IMR-90 (cell line): Measurements from ENCODE around the gene SOS1. TPM values are rescaled to one million over a fixed set of nuclear protein-coding genes. Genes with fewer than 3 reads are reported as not detected.

ENCODE experiments used
- ATAC-seq: fragments of 200-7000 bp; cut with Tn5 transposase; 2 replicates; pipeline ENCODE4 v1.9.1; 2020; ENCODE audit warnings: low read depth, mild to moderate bottlenecking, moderate library complexity
- BruUV-seq: library from RNA; stranded (reverse); fragments of 400-500 nt; replicated peaks from 2 replicates; lab custom pipeline; 2021; lab: Mats Ljungman, UMichigan
- CTCF ChIA-PET: fragments of 300-600 bp; formaldehyde crosslinking; extraction: SDS; loops from one replicate; lab custom pipeline; 2021; ENCODE audit warnings: antibody characterized with exemption; lab: Yijun Ruan, JAX
- POLR2A ChIA-PET: fragments of 300-600 bp; sonication (Branson Sonifier 250); formaldehyde crosslinking; loops from one replicate; lab custom pipeline; 2022; ENCODE audit warnings: antibody characterized with exemption; ENCODE audit not compliant: unreplicated experiment; lab: Charles Lee
- DNase-seq: peaks from one replicate; pipeline ENCODE4 v3.0.0; 2013
- H2AFZ ChIP-seq: replicated peaks from 2 replicates; pipeline ENCODE3; 2013; ENCODE audit warnings: low read length, mild to moderate bottlenecking; ENCODE audit not compliant: poor library complexity
- H2AK5ac ChIP-seq: 2 replicates; pipeline ENCODE4 v1.6.1; 2013; ENCODE audit warnings: low read depth, low read length, inconsistent platforms
- H2AK9ac ChIP-seq: replicated peaks from 2 replicates; pipeline ENCODE3; 2013; ENCODE audit warnings: mild to moderate bottlenecking, low read depth, low read length, moderate library complexity; ENCODE audit not compliant: poor library complexity
- H2BK120ac ChIP-seq: 2 replicates; pipeline ENCODE4 v1.6.1; 2013; ENCODE audit warnings: low read depth, low read length, inconsistent platforms
- H2BK15ac ChIP-seq: 3 replicates; pipeline ENCODE4 v1.6.1; 2013; ENCODE audit warnings: low read depth, low read length, inconsistent platforms
- H2BK20ac ChIP-seq: 2 replicates; pipeline ENCODE4 v1.6.1; 2013; ENCODE audit warnings: low read depth, mild to moderate bottlenecking, inconsistent platforms, low read length, moderate library complexity
- H2BK5ac ChIP-seq: 2 replicates; pipeline ENCODE4 v1.6.1; 2013; ENCODE audit warnings: mild to moderate bottlenecking, low read depth, low read length, inconsistent platforms; ENCODE audit not compliant: poor library complexity, severe bottlenecking
- H3K14ac ChIP-seq: replicated peaks from 2 replicates; pipeline ENCODE4 v1.6.1; 2013; ENCODE audit warnings: low read depth, low read length, inconsistent platforms
- H3K18ac ChIP-seq: 2 replicates; pipeline ENCODE4 v1.6.1; 2013; ENCODE audit warnings: low read depth, low read length, control low read depth
- H3K23ac ChIP-seq: 2 replicates; pipeline ENCODE4 v1.6.1; 2013; ENCODE audit warnings: low read depth, low read length, inconsistent platforms
- H3K27ac ChIP-seq: 2 replicates; pipeline ENCODE4 v1.5.1; 2013; ENCODE audit warnings: mild to moderate bottlenecking, control low read depth, low read length; ENCODE audit not compliant: insufficient read depth
- H3K27me3 ChIP-seq: 2 replicates; pipeline ENCODE4 v1.6.1; 2013; ENCODE audit warnings: low read length; ENCODE audit not compliant: control insufficient read depth, insufficient read depth
- H3K36me3 ChIP-seq: 2 replicates; pipeline ENCODE4 v1.6.1; 2013; ENCODE audit warnings: low read length, mixed read lengths; ENCODE audit not compliant: control insufficient read depth, insufficient read depth
- H3K4ac ChIP-seq: 2 replicates; pipeline ENCODE4 v1.6.1; 2013; ENCODE audit warnings: low read depth, low read length, inconsistent platforms
- H3K4me1 ChIP-seq: 2 replicates; pipeline ENCODE4 v1.6.1; 2013; ENCODE audit warnings: low read length, mixed read lengths; ENCODE audit not compliant: control insufficient read depth, insufficient read depth
- H3K4me2 ChIP-seq: 2 replicates; pipeline ENCODE4 v1.6.1; 2013; ENCODE audit warnings: low read depth, mild to moderate bottlenecking, control low read depth, low read length, moderate library complexity
- H3K4me3 ChIP-seq: 2 replicates; pipeline ENCODE4 v1.5.1; 2013; ENCODE audit warnings: low read depth, mild to moderate bottlenecking, control low read depth, low read length, moderate library complexity; ENCODE audit not compliant: insufficient read depth
- H3K56ac ChIP-seq: 2 replicates; pipeline ENCODE4 v1.6.1; 2013; ENCODE audit warnings: low read length, inconsistent platforms; ENCODE audit not compliant: insufficient read depth; ENCODE audit errors: extremely low read depth
- H3K79me1 ChIP-seq, 2 experiments: 2 replicates each; pipeline ENCODE4 v1.6.1; 2013; ENCODE audit warnings: low read length in 2 of 2, inconsistent platforms in 1 of 2, low read depth in 1 of 2
- H3K9ac ChIP-seq: 2 replicates; pipeline ENCODE4 v1.6.1; 2013; ENCODE audit warnings: low read depth, low read length, control low read depth
- H3K9me1 ChIP-seq: 2 replicates; pipeline ENCODE4 v1.6.1; 2013; ENCODE audit warnings: low read length, inconsistent platforms; ENCODE audit not compliant: insufficient read depth
- H3K9me3 ChIP-seq: 2 replicates; pipeline ENCODE4 v1.6.1; 2013; ENCODE audit warnings: low read length; ENCODE audit not compliant: control insufficient read depth, insufficient read depth
- H4K20me1 ChIP-seq: 2 replicates; pipeline ENCODE4 v1.6.1; 2013; ENCODE audit warnings: low read length, inconsistent platforms; ENCODE audit not compliant: insufficient read depth
- H4K5ac ChIP-seq: 2 replicates; pipeline ENCODE4 v1.6.1; 2013; ENCODE audit warnings: mild to moderate bottlenecking, low read depth, low read length, control low read depth
- H4K8ac ChIP-seq, 2 experiments: 2 replicates each; pipeline ENCODE4 v1.6.1; 2013; ENCODE audit warnings: low read depth in 2 of 2, low read length in 2 of 2, control low read depth in 1 of 2, inconsistent platforms in 1 of 2
- H4K91ac ChIP-seq: 2 replicates; pipeline ENCODE4 v1.6.1; 2013; ENCODE audit warnings: low read depth, low read length, inconsistent platforms; ENCODE audit not compliant: insufficient read depth
- CHD1 ChIP-seq: IDR thresholded peaks from 2 replicates; pipeline ENCODE4 v1.6.1; 2012; ENCODE audit warnings: low read depth, low read length, improper control_type of control experiment
- MAFK ChIP-seq: IDR thresholded peaks from 2 replicates; pipeline ENCODE4 v1.6.1; 2012; ENCODE audit warnings: low read depth, low read length, improper control_type of control experiment
- NFE2L2 ChIP-seq: fragments of 150-350 bp; IDR thresholded peaks from 2 replicates; pipeline ENCODE4 v1.6.1; 2016; ENCODE audit warnings: low read depth, mild to moderate bottlenecking, low read length
- POLR2A ChIP-seq: IDR thresholded peaks from 2 replicates; pipeline ENCODE4 v1.6.1; 2012; ENCODE audit warnings: mild to moderate bottlenecking, low read depth, low read length
- SMC3 ChIP-seq: fragments of 150-350 bp; IDR thresholded peaks from 2 replicates; pipeline ENCODE4 v1.6.1; 2016; ENCODE audit warnings: low read depth, mild to moderate bottlenecking, antibody characterized with exemption, low read length, moderate library complexity
- dilution Hi-C: fragments of 300-500 bp; cut with HindIII; formaldehyde crosslinking; loops from one replicate; pipeline ENCODE4 v1.14.3; 2018; ENCODE audit warnings: low sequenced_read_pairs; ENCODE audit not compliant: unreplicated experiment
- in situ Hi-C: fragments of 300-500 bp; cut with MboI; formaldehyde crosslinking; loops from 3 replicates; pipeline ENCODE4 v1.14.3; 2019; ENCODE audit warnings: low sequenced_read_pairs, inconsistent platforms, mixed read lengths
- intact Hi-C: fragments of 100-400 bp; cut with micrococcal nuclease; formaldehyde crosslinking; loops from 2 replicates; pipeline ENCODE4 v1.10.0; 2022
- polyA plus RNA-seq, 3 experiments: library from polyadenylated mRNA; depleted of rRNA; stranded (reverse); fragments of >200 nt; gene quantifications; 2 replicates each; pipeline ENCODE4 v1.2.3, GENCODE V29; 2012; ENCODE audit warnings: low replicate concordance in 1 of 3
- total RNA-seq: library from RNA; depleted of rRNA; stranded (reverse); fragments of >200 nt; gene quantifications from 2 replicates; pipeline ENCODE4 v1.2.3, GENCODE V29; 2012

SOS1 gene
- total and polyA plus RNA-seq, 2 of the 4 experiments (the other 2 are of a cell fraction) = 8.2 to 11.2 TPM

- no peak overlapping the region for H3K56ac ChIP-seq
- H3K27me3 ChIP-seq = no peaks in the 10 kb centered on the region
- in situ Hi-C loops = no loop called here
- H3K4me1 ChIP-seq = peaks cover 6% of the 10 kb centered on the region
- H2BK15ac ChIP-seq = no peak overlapping the region
- H3K4ac ChIP-seq = no peak overlapping the region
- TF ChIP-seq POLR2A = no peak
- TF ChIP-seq NFE2L2 = no peak
- no peak for TF ChIP-seq MAFK
- TF ChIP-seq SMC3 = no peak
- TF ChIP-seq CHD1 = no peak
- no peak overlapping the region for H4K5ac ChIP-seq
- no peak overlapping the region for H2AK5ac ChIP-seq
- no peak overlapping the region for H3K14ac ChIP-seq
- H3K4me3 ChIP-seq = no peak overlapping the region
- no peak overlapping the region for H3K27ac ChIP-seq
- peaks cover 6% of the 10 kb centered on the region; the same call in 1 of the 2 replicates for H3K9me1 ChIP-seq
- H3K23ac ChIP-seq = no peak overlapping the region
- ChIA-PET CTCF (interaction anchor here (0.8 kb wide), 1 partner anchor 162 kb away, joined by 4 read pairs; no protein-coding TSS in a partner anchor), POLR2A (no interaction called here)
- H3K18ac ChIP-seq = no peak overlapping the region
- H3K9ac ChIP-seq = no peak overlapping the region
- peaks cover 6% of the 10 kb centered on the region; the same call in 1 of the 2 replicates for H4K20me1 ChIP-seq
- no peak overlapping the region for H4K8ac ChIP-seq
- H2AFZ ChIP-seq = no peak overlapping the region
- BruUV-seq = no TSS peak
- dilution Hi-C loops = no loop called here
- H3K4me2 ChIP-seq = no peak overlapping the region
- no peak for ATAC-seq
- no peak for DNase-seq
- peaks cover 17 to 37% of the 10 kb centered on the region in 2 experiments for H3K79me1 ChIP-seq
- H4K91ac ChIP-seq = no peak overlapping the region
- intact Hi-C loops = no loop called here
- no peak overlapping the region for H2AK9ac ChIP-seq
- H3K9me3 ChIP-seq = no peaks in the 10 kb centered on the region
- H3K36me3 ChIP-seq = no peaks in the 10 kb centered on the region
- H2BK20ac ChIP-seq = no peak overlapping the region
- no peak overlapping the region for H2BK120ac ChIP-seq
- no peak overlapping the region for H2BK5ac ChIP-seq
Measured at GRCh38 chr2:39065616-39066015, 55.2 kb downstream of the SOS1 start.
